Hematopoietic multipotent progenitor cell treated with erythropoietin and hydrocortisone succinate and interleukin-3 and kit ligand, for 15 days (in vitro differentiated cells): ENCODE results near the gene GUK1.

ENCODE experiments used
- DNase-seq: peaks from one replicate; pipeline ENCODE4 v3.0.0-alpha.2; 2015; ENCODE audit warnings: low spot score

Gene GUK1

GRCh38 chr1:228131766-228132165 lies 8.3 kb upstream of the GUK1 start:
- no peak for DNase-seq

GRCh38 chr1:228134591-228134990 lies 5.5 kb upstream of the GUK1 start:
- no peak for DNase-seq

- DNase-seq = peak; percentile 62
Observed at GRCh38 chr1:228136901-228137300, 3.2 kb upstream of the GUK1 start.

GRCh38 chr1:228139406-228139930 lies 611 bp upstream of the GUK1 start:
- DNase-seq = no peak

- DNase-seq = no peak
Observed at GRCh38 chr1:228140724-228141225, 696 bp downstream of the GUK1 start.

GRCh38 chr1:228141226-228142044 lies 1.4 kb downstream of the GUK1 start:
- peak; percentile 46 for DNase-seq

GRCh38 chr1:228142155-228142691 lies 2.1 kb downstream of the GUK1 start:
- DNase-seq = no peak

- DNase-seq = no peak
Observed at GRCh38 chr1:228142701-228143136, 2.6 kb downstream of the GUK1 start.

GRCh38 chr1:228143480-228144192 lies 3.6 kb downstream of the GUK1 start:
- no peak for DNase-seq

- no peak for DNase-seq
Observed at GRCh38 chr1:228144193-228144992, 4.3 kb downstream of the GUK1 start.

GRCh38 chr1:228144993-228145343 lies 4.9 kb downstream of the GUK1 start:
- no peak for DNase-seq

- DNase-seq = peak; percentile 79
Observed at GRCh38 chr1:228145463-228146416, 5.7 kb downstream of the GUK1 start.

GRCh38 chr1:228146417-228147150 lies 6.5 kb downstream of the GUK1 start:
- no peak for DNase-seq

- DNase-seq = no peak
Observed at GRCh38 chr1:228147151-228147693, 7.1 kb downstream of the GUK1 start.

- no peak for DNase-seq
Observed at GRCh38 chr1:228147768-228148167, 7.7 kb downstream of the GUK1 start.

- DNase-seq = no peak
Observed at GRCh38 chr1:228148196-228148861, 8.2 kb downstream of the GUK1 start.

GRCh38 chr1:228148935-228149405 lies 8.9 kb downstream of the GUK1 start:
- DNase-seq = no peak

GRCh38 chr1:228149406-228150119 lies 9.5 kb downstream of the GUK1 start, which contains the start of gene GJC2:
TSS of gene GJC2 (plus strand) at chr1:228149930. CDS start at chr1:228157759, 7,829 bp downstream.
- no peak for DNase-seq
